Stromal cell of bone marrow (primary cell): Measurements from ENCODE around the gene FGFR3.
"Not testable (repeated sequence)": the region's sequence is repeated elsewhere in the genome, so short reads cannot be mapped to it uniquely, and the experiment has no call there.

ENCODE experiments used
- DNase-seq: peaks from one replicate; pipeline ENCODE4 v3.0.0-alpha.2; 2012; ENCODE audit warnings: low read depth

FGFR3 gene

DNA sequence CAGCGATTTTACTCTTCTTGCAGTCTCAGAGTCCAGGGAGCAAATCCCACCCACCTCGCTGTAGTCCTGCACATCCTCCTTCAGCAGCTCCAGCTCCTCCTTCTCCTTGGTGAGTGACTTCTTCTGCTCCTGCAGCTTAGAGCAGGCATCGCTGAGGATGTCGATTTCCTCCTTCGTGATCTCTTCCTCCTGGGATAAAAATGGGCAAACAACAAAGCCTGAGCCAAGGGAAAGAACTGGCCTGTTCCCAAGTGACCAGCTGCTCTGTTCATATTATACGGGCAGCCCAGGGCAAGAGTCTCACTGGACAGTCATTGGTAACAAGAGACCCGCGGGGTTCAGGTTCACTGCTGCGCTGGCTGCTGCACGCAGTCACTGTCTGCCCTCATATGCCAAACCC, 26.2 kb downstream of the FGFR3 start:
- DNase-seq: no peak

DNA sequence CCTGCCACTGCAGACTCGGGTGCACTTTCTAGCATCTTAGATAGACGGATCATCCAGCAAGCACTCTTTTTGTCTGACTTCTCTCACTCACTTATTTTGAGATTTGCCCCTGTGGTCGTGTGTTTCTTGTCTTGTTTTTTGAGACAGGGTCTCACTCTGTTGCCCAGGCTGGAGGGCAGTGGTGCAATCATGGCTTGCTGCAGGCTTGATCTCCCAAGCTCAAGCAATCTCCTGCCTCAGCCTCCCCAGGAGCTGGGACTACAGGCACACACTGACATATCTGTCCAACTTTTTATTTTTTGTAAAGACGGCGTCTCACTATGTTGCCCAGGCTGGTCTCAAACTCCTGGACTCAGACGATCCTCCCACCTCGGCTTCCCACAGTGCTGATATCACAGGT, 26.7 kb downstream of the FGFR3 start:
- no peak for DNase-seq

DNA sequence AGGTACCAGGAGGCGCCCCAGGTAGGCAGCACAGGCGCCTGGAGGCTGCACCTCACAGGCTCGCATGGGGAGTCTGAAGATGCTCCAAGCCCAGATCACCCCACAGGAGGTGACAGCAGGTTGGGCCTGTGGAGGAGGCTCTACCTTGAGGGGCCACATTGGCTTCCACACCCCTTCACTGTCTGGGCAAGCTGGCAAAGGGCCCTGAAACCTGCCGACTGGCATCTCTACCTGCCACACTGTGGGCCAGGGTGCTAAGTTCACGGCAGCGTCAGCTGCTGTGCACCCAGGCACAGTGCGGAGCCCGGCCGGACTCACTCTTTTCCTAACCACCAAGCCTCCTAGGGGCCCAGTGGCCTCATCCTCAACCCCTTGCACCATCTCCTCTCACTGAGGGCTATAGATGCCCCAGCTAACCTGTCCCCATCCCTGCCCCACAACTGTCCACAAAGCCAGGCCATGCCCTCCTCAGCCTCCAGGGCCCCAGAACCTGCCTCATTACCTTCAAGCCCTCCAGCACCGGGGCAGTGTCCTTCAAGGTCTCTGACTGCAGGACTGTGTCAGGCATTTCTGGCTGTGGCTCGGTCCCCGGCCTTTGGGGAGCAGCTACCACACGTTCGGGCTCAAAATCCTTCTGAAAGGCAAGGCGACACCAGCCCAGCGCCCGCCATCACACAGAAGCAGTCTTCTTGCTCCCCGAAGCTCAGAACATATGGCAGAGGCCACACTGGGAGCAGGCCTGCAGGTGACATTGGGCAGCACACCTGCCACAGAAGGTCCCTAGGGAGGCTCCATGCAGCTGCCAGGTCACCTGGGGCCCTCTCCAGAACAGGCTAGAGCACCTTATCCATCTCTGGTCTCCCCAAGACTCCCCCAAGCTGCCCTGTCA, 28.8 kb downstream of the FGFR3 start:
- no peak for DNase-seq

DNA sequence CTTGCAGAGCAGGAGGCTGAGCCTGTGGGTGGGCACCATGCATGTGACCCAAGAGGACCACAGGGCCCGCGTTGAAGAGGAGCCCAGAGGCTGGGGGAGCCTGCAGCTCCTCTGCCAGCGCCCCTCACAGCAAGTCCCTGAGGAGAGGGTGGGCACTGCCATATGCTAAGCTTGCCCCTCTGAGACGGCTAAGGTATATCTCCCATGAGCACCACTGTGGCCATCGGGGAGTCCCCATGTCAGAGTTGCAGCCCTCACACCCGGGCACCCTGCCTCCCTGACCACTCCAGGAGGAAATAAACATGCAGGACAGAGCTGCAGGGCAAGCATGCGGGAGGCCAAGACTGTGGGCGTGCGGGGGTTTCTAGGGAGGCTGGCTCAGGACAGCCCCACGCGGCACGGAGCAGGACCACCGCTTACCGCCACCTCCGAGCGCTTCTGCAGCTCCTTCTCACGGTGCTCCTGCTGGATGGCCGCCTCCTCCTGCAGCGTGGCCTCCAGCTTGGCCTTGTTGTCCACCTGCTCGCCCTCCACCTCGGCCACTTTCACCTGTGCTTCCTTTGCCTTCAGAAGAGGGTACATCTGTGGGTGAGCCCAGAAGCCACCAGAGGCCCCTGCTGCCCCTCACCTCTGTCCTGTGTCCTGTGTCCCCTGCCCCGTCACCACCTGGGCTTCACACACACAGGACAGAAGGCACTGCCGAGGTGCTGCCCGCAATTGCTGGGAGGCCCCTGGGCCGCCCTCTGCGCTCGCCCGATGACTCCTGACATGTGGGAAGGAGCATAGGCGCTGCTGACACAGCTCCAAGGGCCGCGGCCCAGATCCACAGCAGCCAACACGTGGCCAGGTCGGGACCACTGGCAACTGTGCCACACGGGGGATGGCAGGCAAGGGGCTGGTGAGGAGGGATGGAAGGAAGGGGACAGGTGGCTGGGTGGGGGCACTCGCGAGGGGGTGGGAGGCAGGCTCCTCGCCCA, 29.8 kb downstream of the FGFR3 start:
- DNase-seq: no peak

DNA sequence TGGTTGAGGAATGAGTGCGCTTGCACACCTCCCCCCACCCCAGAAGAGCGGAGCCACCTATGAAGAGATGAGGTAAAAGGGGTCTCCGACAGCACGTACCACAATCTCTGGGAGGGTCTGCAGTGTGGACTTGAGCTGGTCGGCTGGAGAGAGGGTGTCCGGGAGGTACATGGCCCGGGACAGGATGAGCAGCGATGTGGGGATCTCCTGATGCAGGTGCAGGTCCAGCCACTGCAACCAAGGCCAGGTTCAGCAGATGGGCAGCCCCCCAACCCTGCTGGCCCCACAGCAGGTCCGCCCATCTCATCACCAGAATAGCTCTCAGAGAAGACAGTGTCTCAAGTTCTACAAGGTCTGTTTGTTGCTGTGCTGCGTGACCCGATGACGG, 30.4 kb downstream of the FGFR3 start:
- no peak for DNase-seq

DNA sequence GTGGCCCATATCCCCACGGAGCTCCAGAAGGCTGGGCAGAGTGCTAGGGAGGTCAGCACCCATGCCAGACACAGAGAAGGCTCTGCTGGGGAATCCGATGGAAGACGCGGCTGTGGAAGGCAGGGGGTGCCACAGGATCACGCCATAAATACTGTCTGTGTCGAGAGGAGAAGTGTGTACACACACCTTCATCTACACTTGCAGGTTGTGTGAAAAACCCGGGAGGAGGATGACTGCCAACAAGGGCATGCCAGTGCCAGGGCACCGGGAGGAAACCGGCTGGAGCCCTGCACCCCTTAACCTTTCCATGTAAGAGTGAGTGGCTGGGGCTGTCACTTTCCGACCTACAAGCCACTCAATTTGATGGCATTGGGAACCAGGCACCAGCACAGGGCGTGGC, 31.7 kb downstream of the FGFR3 start:
- DNase-seq: no peak

DNA sequence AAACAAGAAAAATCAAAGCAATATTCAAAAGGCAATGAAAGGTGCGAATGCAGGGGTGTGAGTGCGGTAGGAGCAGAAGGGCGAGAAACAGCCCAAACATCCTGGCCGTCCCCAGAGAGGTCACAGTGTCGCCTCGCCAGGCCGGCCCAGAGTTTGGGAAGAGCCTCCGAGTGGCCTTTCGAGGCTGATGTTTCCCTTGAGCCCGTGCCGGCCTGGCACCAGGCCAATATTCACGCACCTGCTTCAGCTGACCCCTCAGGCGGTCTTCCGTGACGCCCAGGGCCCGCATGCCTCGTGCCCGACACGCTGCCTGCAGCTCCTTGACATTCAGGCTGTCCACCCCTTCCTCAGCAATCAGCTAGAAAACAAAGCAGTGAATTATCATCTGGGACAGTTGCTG, 32.2 kb downstream of the FGFR3 start:
- no peak for DNase-seq

DNA sequence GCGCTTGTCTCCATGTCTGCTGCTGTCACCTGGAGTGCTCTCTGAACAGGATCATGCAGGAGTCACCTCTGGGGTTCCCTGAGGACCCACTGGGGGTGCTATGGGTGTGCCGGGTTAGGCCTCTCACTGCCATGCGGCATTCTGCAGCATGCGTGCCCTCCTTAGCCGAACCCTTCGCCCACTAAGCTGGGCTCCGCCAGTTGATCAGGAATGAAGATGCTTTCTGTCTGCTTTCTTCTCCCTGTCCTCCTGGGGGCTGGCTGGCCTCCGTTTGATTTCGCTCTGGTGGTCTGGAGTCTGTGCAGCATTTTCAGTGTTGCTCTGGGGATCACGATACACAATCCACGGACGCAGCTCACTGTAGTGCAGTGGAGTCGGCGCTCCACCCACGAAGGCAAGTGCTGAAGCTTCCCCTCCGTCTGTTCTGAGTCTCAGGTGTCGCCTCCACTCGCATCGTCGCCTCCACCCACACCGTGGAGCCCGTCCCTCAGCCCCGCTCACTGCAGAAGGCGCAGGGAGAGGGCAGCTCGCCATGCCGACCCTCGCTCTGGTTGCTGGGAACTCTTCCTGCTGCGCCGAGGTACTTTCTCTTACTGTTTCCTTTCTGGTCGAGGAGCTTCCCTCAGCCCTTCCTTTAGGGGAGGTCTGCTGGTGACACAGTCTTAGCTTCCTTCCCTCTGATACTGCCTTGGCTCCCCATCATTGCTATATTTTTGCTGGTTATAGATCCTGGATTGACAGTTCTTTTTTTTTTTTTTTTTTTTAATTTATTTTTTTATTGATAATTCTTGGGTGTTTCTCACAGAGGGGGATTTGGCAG, 33.6 kb downstream of the FGFR3 start:
- no peak for DNase-seq

DNA sequence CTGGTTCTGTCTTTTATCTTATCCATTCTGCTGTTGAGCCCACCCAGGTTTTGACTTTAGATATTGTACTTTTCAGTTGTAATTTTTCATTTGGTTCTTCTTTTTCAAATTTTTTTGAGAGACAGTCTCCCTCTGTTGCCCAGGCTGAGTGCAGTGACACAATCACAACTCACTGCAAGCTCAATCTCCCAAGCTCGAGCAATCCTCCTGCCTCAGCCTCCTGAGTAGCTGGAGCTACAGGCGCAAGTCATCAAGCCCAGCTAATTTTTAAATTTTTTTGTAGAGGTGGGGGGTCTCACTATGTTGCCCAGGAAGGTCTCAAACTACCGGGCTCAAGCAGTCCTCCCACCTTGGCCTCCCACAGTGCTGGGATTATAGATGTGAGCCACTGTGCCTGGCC, 37.1 kb downstream of the FGFR3 start:
- no peak for DNase-seq

DNA sequence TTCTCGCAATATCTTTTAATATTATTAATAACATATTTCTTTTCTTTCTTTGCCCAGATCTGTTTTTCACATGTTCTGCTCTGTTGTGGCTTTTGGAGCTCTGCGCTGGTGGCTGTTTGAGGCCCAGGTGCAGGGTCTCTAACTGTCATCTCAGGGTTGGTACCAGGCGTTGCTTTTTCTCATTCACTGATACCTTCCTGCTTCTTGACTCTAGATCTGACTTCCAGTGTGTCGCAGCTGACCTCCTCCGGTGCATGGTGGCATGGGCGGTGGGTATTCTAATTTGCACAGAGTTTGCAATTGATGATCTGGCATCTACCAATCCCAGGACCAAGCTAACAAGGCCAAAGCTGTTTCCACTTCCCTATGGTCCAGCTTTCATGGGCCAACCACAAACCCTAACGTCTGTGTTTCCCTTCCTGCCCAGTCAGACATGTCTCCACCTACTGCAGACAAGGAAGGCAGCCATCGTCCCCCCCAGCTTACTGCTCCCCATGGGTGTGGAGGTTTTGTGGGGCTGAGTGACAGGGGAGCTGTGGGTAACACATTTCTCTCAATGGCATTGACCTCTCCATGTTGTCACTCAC, 37.6 kb downstream of the FGFR3 start:
- DNase-seq: no peak

DNA sequence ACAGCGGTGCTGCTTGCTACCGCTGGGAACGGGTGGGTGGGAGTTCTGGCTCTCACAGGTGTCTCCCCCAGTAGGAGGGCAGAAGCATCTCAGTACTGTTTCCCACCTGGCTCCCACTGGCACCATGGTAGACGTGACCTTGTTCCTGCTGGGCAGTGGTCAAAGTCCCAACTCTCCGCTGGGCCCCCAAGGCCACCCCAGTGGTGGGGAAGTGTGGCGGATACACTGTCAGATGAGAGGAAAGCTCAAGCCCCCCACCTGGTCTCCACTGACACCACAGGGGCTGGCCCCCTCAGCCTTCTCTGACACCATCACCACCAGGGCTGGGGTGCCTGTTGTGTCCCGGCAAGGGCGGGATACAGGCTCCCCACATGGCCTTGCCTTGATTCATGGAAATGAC, 38.2 kb downstream of the FGFR3 start:
- no peak for DNase-seq

DNA sequence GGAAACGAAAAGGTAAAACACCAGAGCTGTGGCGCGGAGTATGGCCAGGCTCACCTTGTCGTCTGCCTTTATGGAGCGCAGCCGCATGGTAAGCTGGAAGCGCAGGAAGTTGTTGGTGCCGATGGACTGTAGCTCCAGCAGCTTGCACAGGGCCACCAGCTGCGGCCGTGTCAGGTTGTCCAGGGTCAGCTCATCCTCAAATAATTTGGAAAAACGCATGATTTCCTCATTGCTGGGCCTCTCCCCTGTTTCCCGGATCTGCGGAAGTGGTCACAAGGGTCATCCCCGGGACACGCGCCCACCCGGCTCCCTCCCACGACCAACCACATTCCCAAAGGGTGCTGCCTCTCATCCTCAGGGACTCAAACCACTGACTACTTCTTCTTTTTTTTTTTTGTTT, 39.6 kb downstream of the FGFR3 start:
- DNase-seq: no peak

DNA sequence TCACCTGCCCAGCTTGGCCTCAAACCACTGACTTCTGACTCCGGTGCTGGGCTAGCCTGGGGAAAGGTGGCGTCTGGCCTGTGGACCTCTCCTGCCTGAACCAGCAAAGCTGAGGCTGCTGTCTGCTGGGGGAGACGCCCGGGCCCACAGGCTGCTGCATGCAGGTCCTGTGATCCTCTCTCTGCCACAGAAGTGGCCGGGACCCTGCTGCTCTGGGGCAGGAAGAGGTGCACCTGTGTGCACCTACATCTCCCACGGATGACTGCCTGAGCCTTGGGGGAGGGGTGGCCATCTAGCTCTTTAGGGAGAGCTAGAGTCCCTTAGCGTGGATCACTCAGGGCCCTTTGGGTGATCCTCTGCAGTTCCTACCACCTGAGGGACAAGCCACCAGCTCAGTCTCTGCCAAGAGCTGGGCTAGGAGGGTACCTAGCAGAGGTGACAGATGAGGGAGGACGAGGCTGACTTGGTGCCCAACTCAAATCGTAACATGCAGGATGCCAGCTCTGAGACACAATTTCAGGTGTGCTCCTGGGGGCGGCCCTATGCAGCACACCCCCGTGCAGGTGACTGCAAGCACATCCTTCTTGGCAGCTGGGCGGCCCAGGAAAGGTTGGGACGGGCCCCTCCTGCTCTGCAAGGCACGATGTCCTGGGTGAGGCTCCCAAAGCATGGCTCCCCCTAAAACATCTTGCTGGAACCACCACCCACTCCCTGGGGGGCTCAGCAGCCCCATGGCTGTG, 40.4 kb downstream of the FGFR3 start:
- no peak for DNase-seq

DNA sequence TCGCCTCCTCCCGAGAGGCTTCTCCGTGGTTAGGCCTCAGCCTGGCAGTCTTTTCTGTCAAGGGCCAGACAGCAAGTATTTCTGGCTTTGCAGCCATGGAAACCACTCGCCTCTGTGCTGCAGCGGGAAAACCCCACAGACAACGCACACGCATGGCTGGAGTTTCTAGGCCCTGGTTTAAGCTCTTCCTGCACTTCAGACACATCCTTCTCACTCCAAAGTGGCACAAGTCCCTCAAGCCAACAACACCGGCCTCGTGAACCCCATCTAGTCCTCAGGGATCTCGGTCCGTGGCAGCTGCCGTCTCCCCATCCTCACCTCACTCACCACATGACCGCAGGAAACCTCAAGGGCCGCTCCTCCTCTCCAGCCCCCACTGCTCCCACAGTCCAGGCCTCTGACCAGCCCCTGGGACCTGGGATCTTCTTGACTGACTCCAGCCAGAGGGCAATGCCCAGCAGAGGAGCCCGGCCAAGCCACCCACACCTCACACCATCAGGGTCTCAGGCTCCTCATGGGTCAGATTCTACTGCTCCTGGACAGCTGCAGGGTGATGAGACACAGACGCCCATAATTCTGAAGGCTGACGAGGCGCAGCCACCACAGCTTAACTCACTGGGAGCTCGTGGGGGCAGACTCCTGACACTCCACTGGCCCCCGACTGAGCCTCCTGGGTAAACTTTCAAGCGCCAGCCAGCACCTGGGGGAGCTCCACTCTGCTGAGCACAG, 41.1 kb downstream of the FGFR3 start:
- DNase-seq: no peak

DNA sequence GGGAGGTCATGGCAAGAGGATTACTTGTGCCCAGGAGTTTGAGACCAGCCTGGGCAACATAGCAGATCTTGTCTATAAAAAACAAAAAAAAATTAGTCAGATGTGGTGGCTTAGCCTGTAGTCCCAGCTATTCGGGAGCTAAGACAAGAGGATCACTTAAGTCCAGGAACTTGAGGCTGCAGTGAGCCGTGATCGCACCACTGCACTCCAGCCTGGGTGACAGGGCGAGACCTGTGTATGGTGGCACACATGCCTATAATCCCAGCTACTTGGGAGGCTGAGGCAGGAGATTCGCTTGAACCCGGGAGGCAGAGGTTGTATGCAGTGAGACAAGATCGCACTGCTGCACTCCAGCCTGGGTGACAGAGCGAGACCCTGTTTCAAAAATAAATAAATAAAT, 42.7 kb downstream of the FGFR3 start:
- not testable (repeated sequence) for DNase-seq

DNA sequence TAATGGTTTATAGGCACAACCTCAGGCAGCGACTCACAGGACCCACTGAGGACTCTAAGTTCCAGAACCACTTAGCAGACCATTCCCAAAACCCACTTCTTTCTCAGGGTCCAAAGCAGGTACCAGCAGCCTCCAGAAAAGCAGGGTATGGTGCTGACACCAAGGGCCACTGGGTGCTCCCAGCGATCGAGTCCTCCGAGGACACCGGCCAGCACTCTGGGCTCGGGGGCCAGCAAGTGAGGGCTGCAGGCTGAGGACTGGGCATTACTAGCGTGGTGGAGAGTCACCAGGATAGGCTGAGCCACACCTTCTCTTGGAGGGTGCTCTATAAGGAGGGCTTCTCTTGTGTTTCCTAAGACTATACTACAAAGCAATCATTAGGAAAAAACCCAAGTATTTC, 43.6 kb downstream of the FGFR3 start:
- no peak for DNase-seq

DNA sequence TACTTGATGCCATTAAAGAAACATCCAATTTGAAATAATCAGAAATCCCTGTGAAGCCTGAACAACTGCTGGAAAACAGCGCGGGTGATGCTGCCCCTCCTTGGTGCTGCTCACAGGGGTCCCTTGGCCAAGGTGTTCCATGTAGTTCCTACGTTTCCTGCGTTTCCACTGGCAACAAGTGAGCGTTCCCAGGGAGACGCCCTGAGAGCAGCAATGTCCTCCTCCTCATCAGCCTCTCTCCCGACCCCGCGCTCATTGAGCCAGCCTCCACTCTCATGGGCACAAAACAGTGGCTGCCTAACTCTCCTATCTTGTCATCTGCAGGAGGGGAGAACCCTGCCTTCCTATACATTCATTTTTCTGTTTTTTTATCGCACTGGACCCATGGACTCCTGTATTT, 44.0 kb downstream of the FGFR3 start:
- no peak for DNase-seq

DNA sequence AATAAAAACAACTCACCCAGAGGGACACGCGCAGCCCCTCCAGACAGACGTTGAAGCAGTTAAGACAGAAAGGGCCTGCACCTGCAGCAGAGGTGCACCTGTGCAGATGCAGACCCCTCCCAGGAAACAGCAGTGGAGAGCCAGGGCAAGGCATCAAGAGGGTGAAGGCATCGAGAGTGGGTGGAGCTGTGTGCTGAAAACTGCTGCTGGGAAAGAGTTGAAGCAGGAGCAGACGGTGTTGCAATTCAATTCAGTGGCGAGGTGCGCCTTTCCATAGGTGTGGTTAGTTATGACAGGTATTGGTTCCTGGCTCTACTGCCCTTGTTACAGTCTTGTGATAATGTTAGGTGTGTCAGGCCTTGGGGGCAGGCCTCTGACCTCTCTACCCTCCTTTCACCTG, 46.2 kb downstream of the FGFR3 start:
- DNase-seq: no peak

DNA sequence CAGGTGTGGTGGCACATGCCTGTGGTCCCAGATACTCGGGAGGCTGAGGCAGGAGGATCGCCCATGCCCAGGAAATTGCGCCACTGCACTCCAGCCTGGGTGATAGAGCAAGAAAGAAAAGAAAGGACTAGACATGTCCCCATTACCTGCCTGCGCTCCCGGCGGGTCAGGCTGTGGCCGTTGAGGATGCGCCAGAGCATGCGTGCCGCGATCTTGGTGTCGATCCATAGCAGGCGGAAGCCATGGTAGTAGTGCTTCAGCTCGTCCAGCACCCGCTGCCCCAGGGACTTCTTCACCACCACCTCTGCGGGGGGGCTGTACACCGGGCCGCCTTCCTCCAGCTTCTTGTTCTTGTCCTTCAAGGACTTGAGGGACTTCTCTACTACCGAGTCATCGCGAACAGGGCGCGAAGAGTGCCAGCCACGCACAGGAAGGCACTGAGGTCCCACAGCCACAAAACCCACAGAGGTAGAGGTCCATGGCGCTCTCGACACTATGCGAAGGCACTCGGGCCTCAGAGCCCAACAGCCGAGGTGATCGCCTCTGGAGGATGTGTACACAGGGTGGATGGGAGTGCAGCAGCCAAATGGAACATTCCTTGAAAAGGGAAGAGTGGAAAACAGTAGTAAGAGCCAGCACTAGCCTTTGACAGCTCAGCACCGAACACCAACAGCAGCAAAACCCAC, 48.3 kb downstream of the FGFR3 start:
- no peak for DNase-seq

DNA sequence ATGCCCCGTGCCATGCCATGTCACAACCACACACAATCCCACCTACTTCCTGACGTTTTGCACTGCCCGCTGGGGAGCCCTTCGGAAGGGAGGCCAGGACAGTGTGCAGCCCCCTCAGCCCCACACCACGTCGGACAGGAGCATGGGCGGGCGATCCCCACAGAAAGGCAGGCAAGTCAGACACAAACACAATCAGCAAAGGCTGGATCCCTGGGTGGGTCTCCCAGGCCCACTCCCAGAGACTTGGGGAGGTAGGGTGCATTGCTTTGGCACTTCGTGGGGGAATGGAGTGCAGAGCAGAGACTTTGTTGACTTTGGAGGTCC, 48.8 kb downstream of the FGFR3 start:
- no peak for DNase-seq
